ENCODE results near the gene PARD3B. TPM values are rescaled to one million over a fixed set of nuclear protein-coding genes. Genes with fewer than 3 reads are reported as not detected.

PARD3B gene
- total RNA-seq, 1 experiment from 2014 or later: 0.63 TPM

- DNase-seq (ENCODE audit: low read depth): no peak
Measured at GRCh38 chr2:204947405-204947804, 402.1 kb downstream of the PARD3B start.

GRCh38 chr2:204948024-204948763 lies 402.9 kb downstream of the PARD3B start:
- no peak for DNase-seq (ENCODE audit: low read depth)

GRCh38 chr2:204948822-204949221 lies 403.5 kb downstream of the PARD3B start:
- DNase-seq (ENCODE audit: low read depth): no peak

- no peak for DNase-seq (ENCODE audit: low read depth)
Measured at GRCh38 chr2:204950695-204951346, 405.5 kb downstream of the PARD3B start.

GRCh38 chr2:204958371-204958770 lies 413.1 kb downstream of the PARD3B start:
- DNase-seq (ENCODE audit: low read depth): no peak

- no peak for DNase-seq (ENCODE audit: low read depth)
Measured at GRCh38 chr2:204964414-204964813, 419.1 kb downstream of the PARD3B start.

GRCh38 chr2:204966245-204966644 lies 421.0 kb downstream of the PARD3B start:
- DNase-seq (ENCODE audit: low read depth): no peak

GRCh38 chr2:204967199-204967960 lies 422.1 kb downstream of the PARD3B start:
- no peak for DNase-seq (ENCODE audit: low read depth)

GRCh38 chr2:204971206-204971907 lies 426.1 kb downstream of the PARD3B start:
- no peak for DNase-seq (ENCODE audit: low read depth)

- no peak for DNase-seq (ENCODE audit: low read depth)
Measured at GRCh38 chr2:204972161-204972560, 426.9 kb downstream of the PARD3B start.

- no peak for DNase-seq (ENCODE audit: low read depth)
Measured at GRCh38 chr2:204972606-204973336, 427.5 kb downstream of the PARD3B start.

GRCh38 chr2:204973616-204974015 lies 428.3 kb downstream of the PARD3B start:
- no peak for DNase-seq (ENCODE audit: low read depth)

GRCh38 chr2:204974487-204974886 lies 429.2 kb downstream of the PARD3B start:
- DNase-seq (ENCODE audit: low read depth): no peak

- no peak for DNase-seq (ENCODE audit: low read depth)
Measured at GRCh38 chr2:204977914-204978313, 432.6 kb downstream of the PARD3B start.

- DNase-seq (ENCODE audit: low read depth): no peak
Measured at GRCh38 chr2:204982303-204982702, 437.0 kb downstream of the PARD3B start.

GRCh38 chr2:204984518-204984917 lies 439.2 kb downstream of the PARD3B start:
- DNase-seq (ENCODE audit: low read depth): peak; percentile 3

GRCh38 chr2:204986641-204987040 lies 441.4 kb downstream of the PARD3B start:
- DNase-seq (ENCODE audit: low read depth): no peak

GRCh38 chr2:204988836-204989235 lies 443.6 kb downstream of the PARD3B start:
- DNase-seq (ENCODE audit: low read depth): no peak

GRCh38 chr2:204989877-204990276 lies 444.6 kb downstream of the PARD3B start:
- DNase-seq (ENCODE audit: low read depth): no peak

- no peak for DNase-seq (ENCODE audit: low read depth)
Measured at GRCh38 chr2:205001300-205001966, 456.2 kb downstream of the PARD3B start.

- DNase-seq (ENCODE audit: low read depth): no peak
Measured at GRCh38 chr2:205002390-205002789, 457.1 kb downstream of the PARD3B start.
